Activated CD4-positive, alpha-beta T cell treated with anti-CD3 and anti-CD28 coated beads, Interleukin-2, amount 10 ng/mL, durations not matched to agents 7 days and 5 days (primary cell): ENCODE measurements around the gene SDC3. TPM values are rescaled to one million over a fixed set of nuclear protein-coding genes. Genes with fewer than 3 reads are reported as not detected.

Experiments used
- CTCF ChIA-PET: fragments of 350-600 bp; sonication (Branson Sonifier 250); formaldehyde crosslinking; loops from one replicate; lab custom pipeline; 2021; ENCODE audit warnings: antibody characterized with exemption; lab: Charles Lee
- POLR2A ChIA-PET: fragments of 350-600 bp; sonication (Branson Sonifier 250); formaldehyde crosslinking; loops from one replicate; lab custom pipeline; 2021; ENCODE audit warnings: antibody characterized with exemption; lab: Charles Lee
- DNase-seq: peaks from one replicate; pipeline ENCODE4 v3.0.0-alpha.2; 2020
- H3K27ac Mint-ChIP-seq: one replicate; pipeline ENCODE4 v1.8.0; 2021; ENCODE audit warnings: mild to moderate bottlenecking, moderate library complexity, mixed read lengths
- H3K27me3 Mint-ChIP-seq: one replicate; pipeline ENCODE4 v1.8.0; 2021; ENCODE audit warnings: mixed read lengths
- H3K36me3 Mint-ChIP-seq: one replicate; pipeline ENCODE4 v1.8.0; 2021; ENCODE audit warnings: low read depth, mixed read lengths
- H3K4me1 Mint-ChIP-seq: one replicate; pipeline ENCODE4 v1.8.0; 2021; ENCODE audit warnings: mixed read lengths
- H3K4me3 Mint-ChIP-seq: one replicate; pipeline ENCODE4 v1.8.0; 2021; ENCODE audit warnings: mild to moderate bottlenecking, moderate library complexity, mixed read lengths
- H3K9me3 Mint-ChIP-seq: one replicate; pipeline ENCODE4 v1.8.0; 2021; ENCODE audit warnings: mixed read lengths
- total RNA-seq, 2 experiments: library from RNA; stranded (reverse); gene quantifications; one replicate each; pipeline ENCODE4 v1.2.3, GENCODE V29; 2021

SDC3 gene
- total RNA-seq, 2 experiments from 2014 or later = 0.10 to 0.12 TPM

DNA sequence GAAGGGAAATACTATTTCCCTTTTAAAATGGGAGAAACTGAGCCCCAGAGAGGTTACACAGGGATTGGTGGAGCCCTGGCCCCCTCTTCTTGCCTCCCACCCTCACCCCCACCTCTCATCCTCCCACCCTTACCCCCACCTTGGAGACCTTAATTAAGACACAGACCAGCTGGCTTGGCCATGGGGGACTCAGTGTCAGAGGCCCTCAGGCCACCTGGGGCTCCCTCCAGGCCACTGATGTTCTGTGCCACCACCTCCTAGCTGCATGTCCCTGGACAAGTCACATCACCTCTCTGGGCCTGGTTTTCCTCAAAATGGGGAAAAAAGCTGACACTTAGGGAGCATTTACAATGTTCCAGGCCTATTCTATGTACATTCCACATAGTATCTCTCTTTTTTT lies 51.5 kb downstream of the SDC3 start:
- CTCF ChIA-PET = interaction anchor here (1.2 kb wide), 1 partner anchor 49 kb away, joined by 3 read pairs; no protein-coding TSS in a partner anchor

GRCh38 chr1:30856260-30856790 lies 52.2 kb downstream of the SDC3 start:
- Mint-ChIP-seq H3K9me3 (no peaks in the 10 kb centered on the region), H3K27me3 (peaks cover 11% of the 10 kb centered on the region), H3K4me1 (no peaks in the 10 kb centered on the region), H3K36me3 (no peaks in the 10 kb centered on the region), H3K4me3 (no peak overlapping the region), H3K27ac (no peak overlapping the region)
- ChIA-PET POLR2A (no interaction called here), CTCF (interaction anchor here (0.6 to 1.2 kb wide), 2 partner anchors 49 to 1643 kb away, joined by 3 to 4 read pairs; no protein-coding TSS in a partner anchor)
- no peak for DNase-seq

More for the DNA sequence above, 51.5 kb downstream of the SDC3 start:
- Mint-ChIP-seq H3K36me3 (no peaks in the 10 kb centered on the region), H3K4me3 (no peak overlapping the region), H3K27ac (no peak overlapping the region), H3K27me3 (peaks cover 11% of the 10 kb centered on the region), H3K9me3 (no peaks in the 10 kb centered on the region), H3K4me1 (no peaks in the 10 kb centered on the region)
- POLR2A ChIA-PET = no interaction called here
- no peak for DNase-seq

DNA sequence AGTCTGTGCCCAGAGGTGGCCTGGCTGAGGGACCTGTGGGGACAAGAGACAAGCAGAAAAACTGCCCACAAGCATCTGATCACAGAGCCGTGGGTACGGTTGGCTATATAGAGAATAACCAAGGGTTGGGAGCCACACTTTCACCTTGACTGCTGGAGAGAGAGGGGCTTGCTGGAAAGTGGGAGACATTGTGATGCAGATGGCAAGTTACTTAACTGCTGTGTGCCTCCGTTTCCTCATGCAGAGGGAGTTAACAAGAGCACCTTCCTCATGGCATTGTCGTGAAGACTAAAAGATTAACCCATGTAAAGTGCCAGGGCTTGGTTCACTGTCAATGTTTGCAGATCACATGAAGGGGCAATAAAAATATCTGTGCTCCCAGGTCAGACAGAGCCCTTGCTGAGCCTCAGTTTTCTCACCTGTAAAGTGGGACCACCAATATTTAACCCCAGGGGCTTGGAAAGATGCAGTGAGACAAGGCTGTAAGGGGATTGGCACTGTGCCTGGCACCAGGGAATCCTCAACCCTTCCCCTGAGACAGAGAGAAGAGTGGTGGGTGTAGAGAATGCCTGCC lies 52.8 kb downstream of the SDC3 start:
- H3K4me1 Mint-ChIP-seq = no peaks in the 10 kb centered on the region
- no peaks in the 10 kb centered on the region for H3K9me3 Mint-ChIP-seq
- no peaks in the 10 kb centered on the region for H3K36me3 Mint-ChIP-seq
- CTCF ChIA-PET = interaction anchor here (1.2 kb wide), 2 partner anchors 15 to 48 kb away, joined by 3 read pairs; no protein-coding TSS in a partner anchor
- DNase-seq = no peak
- H3K4me3 Mint-ChIP-seq = no peak overlapping the region
- POLR2A ChIA-PET = no interaction called here
- peaks cover 11% of the 10 kb centered on the region for H3K27me3 Mint-ChIP-seq
- H3K27ac Mint-ChIP-seq = no peak overlapping the region

DNA sequence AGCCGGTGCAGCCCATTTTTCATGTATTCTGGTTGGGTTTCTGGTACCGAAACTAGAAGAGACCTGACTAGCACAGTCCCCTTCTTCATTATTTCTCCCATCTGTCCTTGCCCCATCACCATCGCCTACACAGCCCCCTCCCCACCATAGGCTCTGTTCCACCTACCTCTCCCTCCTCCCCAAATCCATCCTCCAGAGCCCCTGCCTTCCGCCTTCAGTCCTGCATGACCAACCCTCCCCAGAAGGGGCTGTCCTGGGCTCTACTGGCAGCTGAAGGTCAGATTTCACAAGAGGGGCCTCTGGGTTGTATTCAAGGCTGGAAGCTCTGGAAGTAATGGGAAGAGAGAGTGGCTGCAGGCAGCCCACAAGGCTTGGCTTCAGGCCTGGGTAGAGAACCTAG lies 55.2 kb downstream of the SDC3 start:
- Mint-ChIP-seq H3K27ac (no peak overlapping the region), H3K4me3 (no peak overlapping the region), H3K27me3 (peaks cover 20% of the 10 kb centered on the region), H3K4me1 (no peaks in the 10 kb centered on the region), H3K36me3 (no peaks in the 10 kb centered on the region), H3K9me3 (no peaks in the 10 kb centered on the region)
- ChIA-PET CTCF (no interaction called here), POLR2A (no interaction called here)
- DNase-seq = no peak

- no peak overlapping the region for H3K4me3 Mint-ChIP-seq
- no peaks in the 10 kb centered on the region for H3K4me1 Mint-ChIP-seq
- H3K27me3 Mint-ChIP-seq = peaks cover 31% of the 10 kb centered on the region
- ChIA-PET POLR2A (no interaction called here), CTCF (no interaction called here)
- no peak for DNase-seq
- H3K36me3 Mint-ChIP-seq = no peaks in the 10 kb centered on the region
- H3K27ac Mint-ChIP-seq = no peak overlapping the region
- no peaks in the 10 kb centered on the region for H3K9me3 Mint-ChIP-seq
These were observed 56.5 kb downstream of the SDC3 start for GRCh38 chr1:30852026-30852425.

DNA sequence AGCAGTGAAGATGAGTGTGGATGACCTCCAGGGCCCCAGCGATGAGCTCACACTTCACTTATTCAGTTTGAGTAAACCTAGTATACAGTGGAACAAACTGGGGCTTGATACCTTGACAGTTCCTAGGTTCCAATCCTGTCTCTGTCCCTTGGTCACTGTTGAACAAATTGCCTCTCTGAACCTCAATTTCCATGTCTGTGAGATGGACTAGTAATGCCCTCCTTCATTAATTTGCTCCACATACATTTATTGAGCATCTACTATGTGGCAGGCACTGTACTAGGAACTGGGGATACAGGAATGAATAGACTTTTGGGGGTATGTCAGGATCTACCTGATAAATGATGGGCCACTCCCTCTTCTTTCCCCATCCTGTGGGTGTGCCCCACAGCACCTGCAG lies 57.3 kb downstream of the SDC3 start:
- ChIA-PET CTCF (interaction anchor here (1.1 kb wide), 1 partner anchor 9 kb away, joined by 3 read pairs; no protein-coding TSS in a partner anchor), POLR2A (no interaction called here)
- Mint-ChIP-seq H3K36me3 (no peaks in the 10 kb centered on the region), H3K27me3 (peaks cover 37% of the 10 kb centered on the region), H3K9me3 (no peaks in the 10 kb centered on the region), H3K4me1 (no peaks in the 10 kb centered on the region), H3K4me3 (no peak overlapping the region), H3K27ac (no peak overlapping the region)
- no peak for DNase-seq

DNA sequence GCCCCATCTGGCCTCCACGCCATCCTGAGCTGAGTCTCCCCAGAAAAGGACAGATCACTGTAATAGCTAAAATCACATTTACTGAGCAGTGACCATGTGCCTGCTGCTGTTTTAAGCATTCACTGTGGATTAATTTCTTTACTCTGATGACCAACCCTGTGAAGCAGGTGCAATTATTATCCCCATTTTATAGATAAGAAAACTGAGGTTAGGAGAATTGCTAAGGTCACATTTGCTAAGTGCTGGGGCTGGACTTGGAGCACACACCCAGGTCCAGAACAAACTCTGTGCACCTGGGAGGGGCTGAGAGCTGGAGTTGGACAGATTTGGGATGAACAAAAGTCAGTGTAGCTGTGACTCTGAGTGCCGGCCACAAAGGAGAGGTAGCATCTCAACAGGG lies 58.0 kb downstream of the SDC3 start:
- POLR2A ChIA-PET = no interaction called here
- Mint-ChIP-seq H3K9me3 (no peaks in the 10 kb centered on the region), H3K27me3 (peaks cover 41% of the 10 kb centered on the region), H3K36me3 (no peaks in the 10 kb centered on the region), H3K27ac (no peak overlapping the region), H3K4me3 (no peak overlapping the region), H3K4me1 (no peaks in the 10 kb centered on the region)
- CTCF ChIA-PET = interaction anchor here (1.1 kb wide), 1 partner anchor 9 kb away, joined by 3 read pairs; no protein-coding TSS in a partner anchor
- DNase-seq = no peak

- POLR2A ChIA-PET = no interaction called here
- no peaks in the 10 kb centered on the region for H3K4me1 Mint-ChIP-seq
These were observed 60.4 kb downstream of the SDC3 start for GRCh38 chr1:30848130-30848529.

GRCh38 chr1:30847358-30847972 lies 61.1 kb downstream of the SDC3 start:
- POLR2A ChIA-PET = no interaction called here
- no peaks in the 10 kb centered on the region for H3K4me1 Mint-ChIP-seq
- CTCF ChIA-PET = interaction anchor here (0.6 kb wide), 1 partner anchor 11 kb away, joined by 5 read pairs; no protein-coding TSS in a partner anchor
- no peak overlapping the region for H3K4me3 Mint-ChIP-seq
- no peak for DNase-seq
- H3K27ac Mint-ChIP-seq = no peak overlapping the region
- H3K36me3 Mint-ChIP-seq = no peaks in the 10 kb centered on the region
- peaks cover 49% of the 10 kb centered on the region for H3K27me3 Mint-ChIP-seq
- no peaks in the 10 kb centered on the region for H3K9me3 Mint-ChIP-seq

More at GRCh38 chr1:30848130-30848529, 60.4 kb downstream of the SDC3 start:
- no peak for DNase-seq
- H3K4me3 Mint-ChIP-seq = no peak overlapping the region
- H3K27me3 Mint-ChIP-seq = peaks cover 45% of the 10 kb centered on the region
- H3K9me3 Mint-ChIP-seq = no peaks in the 10 kb centered on the region
- no peak overlapping the region for H3K27ac Mint-ChIP-seq
- CTCF ChIA-PET = interaction anchor here (0.6 kb wide), 1 partner anchor 12 kb away, joined by 5 read pairs; no protein-coding TSS in a partner anchor
- H3K36me3 Mint-ChIP-seq = no peaks in the 10 kb centered on the region

DNA sequence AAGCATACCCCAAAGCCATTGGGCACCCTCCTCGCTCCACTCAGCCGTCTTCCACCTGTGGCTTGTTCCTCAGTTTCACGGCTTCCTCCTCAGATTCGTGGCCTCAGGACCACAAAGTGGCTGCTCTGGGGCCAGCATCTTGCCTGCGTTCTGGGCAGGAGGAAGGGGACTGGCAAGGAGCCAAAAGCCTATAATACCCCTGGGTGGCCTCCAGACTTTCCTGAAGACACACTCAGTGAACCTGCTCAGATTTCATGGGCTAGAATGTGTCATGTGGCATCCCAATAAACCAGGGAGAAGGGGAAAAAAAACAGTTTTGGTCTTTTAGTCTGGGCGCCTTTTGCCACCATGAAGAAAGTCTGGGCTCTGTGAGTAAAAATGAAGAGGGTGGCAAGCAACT lies 62.0 kb downstream of the SDC3 start:
- Mint-ChIP-seq H3K36me3 (no peaks in the 10 kb centered on the region), H3K27ac (no peak overlapping the region), H3K4me3 (no peak overlapping the region), H3K27me3 (peaks cover 51% of the 10 kb centered on the region), H3K4me1 (no peaks in the 10 kb centered on the region), H3K9me3 (no peaks in the 10 kb centered on the region)
- POLR2A ChIA-PET = no interaction called here
- no peak for DNase-seq
- CTCF ChIA-PET = no interaction called here

- no peaks in the 10 kb centered on the region for H3K4me1 Mint-ChIP-seq
- H3K4me3 Mint-ChIP-seq = no peak overlapping the region
- no peak overlapping the region for H3K27ac Mint-ChIP-seq
- POLR2A ChIA-PET = no interaction called here
- CTCF ChIA-PET = no interaction called here
- no peaks in the 10 kb centered on the region for H3K36me3 Mint-ChIP-seq
- no peaks in the 10 kb centered on the region for H3K9me3 Mint-ChIP-seq
- peaks cover 58% of the 10 kb centered on the region for H3K27me3 Mint-ChIP-seq
- no peak for DNase-seq
These were observed 62.7 kb downstream of the SDC3 start for GRCh38 chr1:30845904-30846290.

- H3K9me3 Mint-ChIP-seq = no peaks in the 10 kb centered on the region
- H3K4me3 Mint-ChIP-seq = no peak overlapping the region
- no peaks in the 10 kb centered on the region for H3K4me1 Mint-ChIP-seq
- H3K27me3 Mint-ChIP-seq = peaks cover 64% of the 10 kb centered on the region
- ChIA-PET POLR2A (no interaction called here), CTCF (no interaction called here)
- DNase-seq = no peak
- H3K27ac Mint-ChIP-seq = no peak overlapping the region
- H3K36me3 Mint-ChIP-seq = no peaks in the 10 kb centered on the region
These were observed 63.2 kb downstream of the SDC3 start for GRCh38 chr1:30845237-30845903.

- no peaks in the 10 kb centered on the region for H3K9me3 Mint-ChIP-seq
- no peaks in the 10 kb centered on the region for H3K36me3 Mint-ChIP-seq
- ChIA-PET CTCF (no interaction called here), POLR2A (no interaction called here)
- peaks cover 66% of the 10 kb centered on the region for H3K27me3 Mint-ChIP-seq
- DNase-seq = no peak
- no peak overlapping the region for H3K4me3 Mint-ChIP-seq
- H3K4me1 Mint-ChIP-seq = no peaks in the 10 kb centered on the region
- no peak overlapping the region for H3K27ac Mint-ChIP-seq
These were observed 63.9 kb downstream of the SDC3 start for GRCh38 chr1:30844631-30845030.
